GM18505 (cell line): ENCODE data around the gene ZNF618.

ENCODE experiments used
- ATAC-seq: cut with Tn5 transposase; IDR thresholded peaks from one replicate; pipeline ENCODE4 v1.9.1; 2021; ENCODE audit not compliant: unreplicated experiment
- POLR2A ChIP-seq: IDR thresholded peaks from 4 replicates; pipeline ENCODE4 v1.6.1; 2011; ENCODE audit warnings: borderline replicate concordance; ENCODE audit not compliant: insufficient read depth, insufficient read length; ENCODE audit errors: extremely low read depth

ZNF618 gene

DNA sequence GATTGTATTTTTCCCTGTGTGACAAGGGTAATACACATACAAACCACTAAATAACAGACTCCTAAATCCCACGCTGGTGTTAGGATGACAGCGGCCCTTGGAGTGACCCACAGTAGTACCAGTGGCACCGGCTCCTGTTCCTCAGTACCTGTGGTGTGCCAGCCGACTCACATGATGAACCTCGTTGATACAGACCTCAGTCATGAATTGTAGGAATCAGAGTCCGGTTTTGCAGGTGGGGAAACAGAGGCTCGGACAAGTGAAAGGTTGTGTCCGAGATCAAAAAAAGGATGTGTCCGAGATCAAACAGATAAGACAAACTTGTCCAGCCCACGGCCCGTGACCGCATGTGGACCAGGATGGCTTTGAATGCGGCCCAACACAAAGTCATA is 124.0 kb downstream of the ZNF618 start:
- ATAC-seq = no peak

DNA sequence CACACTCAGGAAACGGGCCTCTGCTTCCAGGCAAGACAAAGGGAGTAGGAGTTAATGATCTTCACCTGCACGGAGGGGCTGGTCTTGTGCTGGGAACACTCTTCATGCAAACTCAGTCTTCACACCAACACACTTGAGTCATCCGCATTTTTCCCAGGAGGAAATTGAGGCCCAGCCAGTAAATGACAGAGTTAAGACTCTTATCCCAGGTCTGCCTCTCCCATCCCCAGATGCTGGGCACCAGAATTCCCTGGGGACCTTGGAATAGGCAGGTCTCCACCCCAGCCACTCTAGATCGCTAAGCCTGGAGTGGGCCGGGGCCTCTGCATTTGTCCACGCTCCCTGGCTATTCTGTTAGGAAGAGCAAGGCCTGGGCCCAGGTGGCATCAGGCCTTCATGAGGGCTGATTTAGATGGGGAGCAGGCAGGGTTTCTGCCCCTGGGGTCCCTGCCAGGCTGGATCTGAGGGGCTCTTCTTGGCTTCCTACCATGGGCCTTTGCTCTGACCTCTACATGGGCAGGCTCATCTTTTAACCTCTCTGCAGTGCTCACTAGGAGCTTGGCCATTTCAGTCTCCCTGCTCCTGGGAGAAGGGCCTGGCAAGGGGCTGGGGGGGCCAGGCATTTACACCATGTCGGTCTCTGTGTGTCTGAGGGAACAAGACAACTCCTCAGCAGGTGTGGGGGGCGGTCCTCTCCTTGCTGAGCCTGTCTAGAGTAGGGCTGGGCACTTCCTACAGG is 124.7 kb downstream of the ZNF618 start:
- ATAC-seq = no peak
- no peak for TF ChIP-seq POLR2A

More for the DNA sequence above, 124.0 kb downstream of the ZNF618 start:
- no peak for TF ChIP-seq POLR2A

DNA sequence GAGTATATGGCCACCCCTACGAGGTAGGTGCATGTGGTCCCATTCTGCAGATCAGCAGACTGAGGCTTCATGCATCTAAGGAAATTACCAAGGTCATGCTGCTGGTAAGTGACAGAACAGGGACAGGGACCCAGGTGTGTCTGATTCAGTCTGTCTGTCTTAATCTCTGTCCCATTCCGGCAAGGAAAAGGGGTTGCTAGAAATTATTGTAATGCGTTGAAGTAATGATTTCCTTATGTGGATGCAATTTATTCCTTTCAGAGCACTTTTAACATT is 125.2 kb downstream of the ZNF618 start:
- no peak for ATAC-seq
- TF ChIP-seq POLR2A = no peak

DNA sequence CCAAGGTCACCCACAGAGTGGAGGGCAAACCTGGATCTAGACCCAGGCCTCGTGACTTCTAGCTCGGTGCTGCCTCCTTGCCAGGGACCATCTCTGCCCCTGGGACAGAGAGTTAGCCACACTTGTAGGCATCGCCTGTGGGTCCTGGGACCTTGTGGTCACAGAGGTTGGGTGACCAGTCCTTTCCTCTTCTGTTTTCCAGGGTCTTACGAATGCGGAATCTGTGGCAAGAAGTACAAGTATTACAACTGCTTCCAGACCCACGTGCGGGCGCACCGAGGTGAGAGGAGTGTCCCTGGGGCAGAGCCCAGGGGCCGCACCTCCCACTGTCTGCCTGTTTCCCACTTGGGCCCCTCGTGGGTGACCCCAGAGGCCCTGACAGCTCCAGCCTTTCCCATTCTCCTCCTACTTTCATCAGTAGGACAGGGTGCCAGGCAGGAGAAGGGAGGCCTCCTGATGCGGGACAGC is 125.7 kb downstream of the ZNF618 start:
- no peak for ATAC-seq
- TF ChIP-seq POLR2A = no peak

DNA sequence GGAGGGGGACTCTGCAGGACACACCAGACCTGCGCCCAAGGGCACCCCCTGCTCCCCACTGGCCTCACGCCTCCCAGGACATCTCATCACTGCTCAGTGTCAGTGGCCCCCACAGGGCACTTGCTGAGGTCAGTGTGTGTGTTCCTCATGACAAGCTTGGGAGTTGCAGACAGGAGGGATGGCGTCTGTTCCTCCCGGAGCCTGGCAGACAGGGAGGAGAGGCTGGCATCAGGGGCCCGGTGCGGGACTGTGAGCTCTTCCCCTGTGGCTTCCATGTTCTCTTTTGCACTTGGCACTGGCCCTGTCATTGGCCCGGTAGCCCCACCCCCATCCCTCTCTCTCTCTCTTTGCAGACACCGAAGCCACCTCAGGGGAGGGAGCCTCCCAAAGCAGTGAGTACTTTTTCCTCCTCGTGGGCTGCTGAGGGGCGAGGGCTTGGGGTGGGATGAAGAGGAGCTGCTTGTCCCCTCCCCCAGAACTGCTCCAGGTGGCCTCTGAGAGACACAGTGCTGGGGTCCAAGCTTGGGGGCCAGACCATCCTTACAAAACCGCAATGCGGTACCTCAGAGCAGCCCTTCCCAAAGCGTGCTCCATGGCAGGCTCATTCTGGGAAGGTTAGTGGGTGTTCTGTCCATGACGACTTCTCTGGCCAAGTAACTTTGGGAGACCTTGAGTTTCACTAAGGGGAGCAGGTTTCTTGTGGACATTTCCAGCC is 126.3 kb downstream of the ZNF618 start:
- TF ChIP-seq POLR2A = no peak
- ATAC-seq = no peak

DNA sequence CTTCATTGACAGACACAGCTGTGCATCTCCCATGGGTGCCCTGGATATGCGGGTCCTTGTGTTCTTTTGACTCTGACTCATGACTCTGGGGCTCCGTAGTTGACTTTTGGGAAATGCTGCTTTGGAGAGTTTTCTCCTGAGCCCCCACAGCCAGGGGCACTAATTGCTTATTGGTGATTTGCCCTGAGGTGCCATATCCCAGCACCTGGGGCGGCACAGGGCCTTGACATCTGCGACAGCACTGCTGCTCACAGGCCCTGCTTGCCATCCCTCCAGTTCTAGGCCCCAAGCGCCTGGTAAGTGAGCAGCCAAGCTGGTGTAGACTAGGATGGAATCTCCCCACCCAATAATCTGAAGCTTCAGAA is 126.9 kb downstream of the ZNF618 start:
- no peak for TF ChIP-seq POLR2A
- ATAC-seq = no peak

DNA sequence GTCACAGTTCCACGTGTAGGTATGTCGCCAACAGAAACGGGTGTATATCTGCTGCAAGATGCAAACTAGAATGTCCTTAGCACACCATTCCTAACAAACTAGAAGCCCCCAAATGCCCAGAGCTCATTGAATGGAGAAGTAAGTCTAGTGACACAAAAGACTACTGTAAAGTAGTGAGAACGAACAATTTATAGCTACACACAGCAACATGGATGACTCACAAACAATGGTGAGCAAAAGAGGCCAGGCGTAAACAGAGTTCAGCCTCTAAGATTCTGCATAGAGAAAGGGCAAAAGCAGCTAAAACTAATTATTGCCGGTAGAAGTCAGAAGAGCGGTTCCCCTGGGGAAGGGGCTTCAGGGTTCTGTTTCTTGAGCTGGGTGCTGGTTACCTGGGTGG is 127.2 kb downstream of the ZNF618 start:
- no peak for TF ChIP-seq POLR2A
- no peak for ATAC-seq

DNA sequence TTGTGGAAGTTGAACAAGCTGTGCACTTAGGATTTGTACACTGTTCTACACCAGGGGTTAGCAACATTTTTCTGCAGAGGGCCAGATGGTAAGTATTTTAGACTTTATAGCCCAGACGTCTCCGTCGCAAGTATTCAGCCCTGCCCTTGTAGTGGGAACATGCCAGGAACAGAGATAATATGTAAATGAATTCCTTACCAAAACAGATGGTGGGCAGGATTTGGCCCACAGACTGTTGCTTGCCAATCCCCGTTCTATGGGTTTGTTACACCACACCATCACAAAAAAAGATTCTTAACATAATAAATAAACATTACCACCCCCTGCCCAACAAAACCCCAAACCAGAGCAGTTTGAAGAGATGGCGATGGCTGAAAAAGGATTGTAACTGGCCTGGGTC is 127.6 kb downstream of the ZNF618 start:
- no peak for TF ChIP-seq POLR2A
- no peak for ATAC-seq

DNA sequence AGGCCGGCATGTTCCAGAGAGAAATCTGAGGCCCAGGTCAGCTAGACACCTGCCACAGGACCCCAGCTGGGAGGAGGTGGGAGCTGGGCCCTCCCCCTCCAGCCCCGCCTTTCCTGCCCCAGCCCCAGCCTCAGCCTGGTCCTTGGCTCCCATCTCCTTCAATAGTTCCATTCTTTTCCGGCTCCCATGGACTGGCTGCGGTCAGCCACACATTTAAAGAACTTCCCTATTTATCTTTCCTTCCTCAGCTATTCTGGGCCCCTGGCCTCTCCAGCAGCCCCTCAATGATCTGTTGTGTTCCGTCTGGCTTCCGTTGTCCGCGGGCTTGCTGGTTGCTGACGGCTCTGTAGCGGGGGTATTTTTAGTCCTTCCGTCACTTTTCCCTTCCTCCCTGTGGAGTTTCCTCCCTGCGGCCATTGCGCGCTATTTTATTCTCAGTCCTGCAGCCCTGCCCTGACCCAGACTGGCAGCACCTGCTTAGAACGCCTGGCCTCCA is 128.2 kb downstream of the ZNF618 start:
- ATAC-seq = no peak
- no peak for TF ChIP-seq POLR2A

DNA sequence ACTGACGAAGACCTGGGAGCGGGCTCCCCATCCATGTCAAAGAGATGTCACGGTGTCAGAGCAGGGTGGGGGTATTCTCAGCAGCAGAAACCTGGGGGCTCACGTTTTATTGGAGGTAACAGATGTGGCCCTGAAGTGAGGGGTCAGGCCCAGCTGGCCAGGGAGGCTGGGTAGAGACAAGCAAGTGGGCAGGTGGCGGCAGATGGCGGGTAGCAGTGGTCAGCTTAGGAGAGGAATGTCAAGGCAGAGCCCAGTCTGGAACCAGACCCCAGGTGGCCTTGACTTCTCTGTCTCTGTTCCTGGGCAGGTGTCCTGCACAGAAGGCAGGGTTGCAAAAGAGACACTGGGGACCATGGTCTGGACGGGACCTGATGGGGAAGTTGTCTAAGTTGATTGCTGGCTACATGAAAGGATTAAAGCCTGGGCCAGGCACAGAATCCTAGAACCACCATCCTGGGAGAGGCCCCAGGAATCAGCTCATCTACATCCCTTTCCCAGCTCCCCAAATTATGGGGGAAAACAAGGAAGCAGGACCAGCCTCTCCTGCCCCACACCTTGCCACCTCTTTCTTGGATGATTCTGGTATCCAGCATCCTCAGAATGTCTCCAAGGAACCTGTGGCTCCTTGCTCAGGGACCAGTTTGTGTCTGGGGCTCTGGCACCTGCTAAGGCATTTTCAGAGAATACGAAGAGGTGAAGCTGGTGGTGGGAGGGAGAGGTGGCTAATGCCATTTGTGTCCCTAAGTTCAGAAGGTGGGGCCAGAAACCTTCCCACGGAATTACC is 129.5 kb downstream of the ZNF618 start:
- ATAC-seq = no peak
- TF ChIP-seq POLR2A = no peak

DNA sequence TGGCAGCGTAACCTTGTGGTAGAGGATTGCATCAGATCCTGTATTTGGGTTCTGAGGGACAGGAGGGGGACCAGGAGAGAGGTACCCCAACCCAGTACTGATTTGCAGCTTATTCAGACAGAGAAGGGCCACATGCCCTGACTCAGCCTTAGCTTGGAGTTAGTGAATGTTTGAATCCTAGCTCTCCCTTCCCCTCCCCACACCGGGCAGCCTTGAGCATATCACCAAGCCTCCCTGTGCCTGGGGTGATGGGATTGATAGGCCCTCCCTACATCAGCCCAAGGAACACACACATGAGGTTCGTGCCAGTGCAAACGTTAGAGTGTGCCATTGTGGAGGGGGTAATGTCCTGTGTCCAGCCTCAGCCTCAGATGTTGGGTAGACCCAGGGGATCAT is 130.0 kb downstream of the ZNF618 start:
- ATAC-seq = no peak
- no peak for TF ChIP-seq POLR2A

DNA sequence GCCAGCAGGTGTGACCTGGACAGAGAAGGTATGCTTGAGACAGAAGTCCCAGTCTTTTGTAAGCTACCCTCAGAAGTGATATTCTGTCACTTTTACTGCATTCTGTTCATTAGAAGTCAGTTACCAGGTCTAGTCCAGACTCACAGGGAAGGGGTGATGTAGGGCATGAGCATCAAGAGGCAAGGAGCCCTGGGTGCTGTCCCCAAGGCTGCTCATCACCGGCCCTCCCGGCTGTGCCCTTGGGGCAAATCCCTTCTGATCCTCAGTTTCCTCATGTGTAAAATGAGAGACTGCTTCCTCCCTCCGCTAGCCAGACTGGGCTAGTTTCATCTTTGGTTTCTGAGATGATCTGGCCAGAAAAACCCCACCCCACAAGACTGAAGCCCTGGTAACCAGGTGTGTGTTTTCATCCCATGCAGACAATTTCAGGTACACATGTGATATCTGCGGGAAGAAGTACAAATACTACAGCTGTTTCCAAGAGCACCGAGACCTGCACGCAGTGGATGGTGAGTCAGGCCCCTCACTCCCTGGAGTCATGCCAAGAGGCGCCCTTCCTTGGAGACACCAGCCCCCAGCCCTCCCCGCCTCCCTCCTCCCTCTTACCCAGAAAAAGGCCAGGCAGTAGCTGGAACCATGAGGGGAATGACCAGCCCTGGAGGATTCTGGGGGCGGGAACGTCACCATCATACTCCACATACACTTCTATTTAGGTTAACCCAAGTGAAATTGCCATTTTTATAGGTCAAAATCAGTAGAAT is 131.0 kb downstream of the ZNF618 start:
- ATAC-seq = no peak
- TF ChIP-seq POLR2A = no peak

DNA sequence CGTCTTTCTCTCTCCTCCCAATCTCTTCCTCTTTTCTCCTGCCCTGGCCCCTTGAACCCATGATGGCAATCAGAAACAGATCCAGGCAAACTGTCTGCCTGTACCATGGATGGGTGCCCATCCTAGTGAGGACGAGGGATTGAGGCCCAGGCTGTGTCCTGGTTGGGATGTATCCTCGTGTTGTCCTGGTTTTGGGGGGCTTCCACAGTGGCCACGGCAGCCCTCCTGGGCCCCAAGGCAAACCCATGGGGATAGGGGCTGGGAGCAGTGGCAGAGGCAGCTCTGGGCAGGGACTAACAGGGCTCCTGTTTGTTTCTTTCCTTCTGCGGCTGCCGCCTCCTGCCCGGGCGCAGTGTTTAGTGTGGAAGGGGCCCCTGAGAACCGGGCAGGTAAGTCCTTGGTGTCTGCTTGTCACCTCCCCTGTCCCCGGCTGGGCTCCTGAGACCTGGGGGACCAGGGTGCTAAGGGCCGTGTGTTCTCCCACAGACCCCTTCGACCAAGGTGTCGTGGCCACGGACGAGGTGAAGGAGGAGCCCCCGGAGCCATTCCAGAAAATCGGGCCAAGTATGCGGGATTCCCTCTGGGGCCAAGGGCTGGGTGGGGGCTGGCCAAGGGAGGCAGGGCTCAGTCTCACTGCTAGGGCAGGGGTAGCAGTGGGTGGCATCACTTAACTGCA is 132.0 kb downstream of the ZNF618 start:
- TF ChIP-seq POLR2A = no peak
- ATAC-seq = no peak

DNA sequence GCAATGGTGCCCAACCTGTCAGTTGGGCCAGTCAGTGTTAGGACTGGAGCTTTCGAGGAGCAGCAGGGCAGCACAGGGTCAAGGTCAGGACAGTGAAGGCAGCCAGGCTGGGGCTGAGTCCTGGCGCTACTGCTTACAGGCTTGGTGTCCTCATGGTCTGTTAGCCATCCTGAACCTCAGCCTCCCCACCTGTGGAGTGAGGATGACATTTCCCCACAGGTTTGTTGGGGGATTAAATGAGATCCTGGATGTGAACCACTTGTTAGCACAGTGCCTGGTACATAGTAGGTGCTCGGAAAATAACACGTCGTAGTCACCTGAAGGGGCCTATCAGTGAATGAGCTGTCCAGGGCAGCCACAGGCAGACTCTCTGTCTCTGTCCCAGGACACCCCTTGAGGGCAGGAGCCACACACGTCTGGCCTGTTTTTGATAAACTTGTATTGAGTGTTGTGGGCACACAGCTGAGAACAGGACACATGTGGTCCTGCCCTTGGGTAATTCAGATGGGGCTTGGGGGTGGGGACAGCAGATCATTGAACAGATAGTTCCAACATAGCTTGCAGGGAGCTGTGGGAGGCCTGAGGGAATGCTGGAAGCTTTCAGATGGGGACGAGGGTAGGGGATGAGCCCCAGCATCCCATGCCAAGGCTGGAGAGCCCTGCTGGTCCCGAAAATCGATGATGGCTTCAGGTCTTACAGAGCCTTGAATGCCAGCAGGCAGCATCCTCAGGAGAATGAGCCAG is 132.7 kb downstream of the ZNF618 start:
- TF ChIP-seq POLR2A = no peak
- no peak for ATAC-seq
